Trophoblast cell (in vitro differentiated cells and primary cell): Measurements from ENCODE around the gene MAPK11.
"Not testable (repeated sequence)": the region's sequence is repeated elsewhere in the genome, so short reads cannot be mapped to it uniquely, and the experiment has no call there.

Experiments
- DNase-seq, 2 donors: peaks; one replicate each; pipeline ENCODE4 v3.0.0-alpha.2; 2016
- H2AFZ ChIP-seq: 2 replicates; pipeline ENCODE4 v1.6.1; 2013; ENCODE audit warnings: low read length, moderate library complexity, mild to moderate bottlenecking; ENCODE audit not compliant: insufficient read depth, poor library complexity
- H2AK5ac ChIP-seq: 2 replicates; pipeline ENCODE4 v1.6.1; 2013; ENCODE audit warnings: mild to moderate bottlenecking, low read length
- H2BK120ac ChIP-seq: 2 replicates; pipeline ENCODE4 v1.6.1; 2013; ENCODE audit warnings: low read length, mild to moderate bottlenecking, moderate library complexity; ENCODE audit not compliant: insufficient read depth, poor library complexity
- H2BK12ac ChIP-seq: 2 replicates; pipeline ENCODE4 v1.6.1; 2013; ENCODE audit warnings: mild to moderate bottlenecking, low read length, moderate library complexity
- H2BK5ac ChIP-seq: 2 replicates; pipeline ENCODE4 v1.6.1; 2013; ENCODE audit warnings: low read length, low read depth, moderate library complexity, mild to moderate bottlenecking; ENCODE audit not compliant: poor library complexity
- H3K14ac ChIP-seq: 2 replicates; pipeline ENCODE4 v1.6.1; 2013; ENCODE audit warnings: mild to moderate bottlenecking, low read length
- H3K18ac ChIP-seq: 2 replicates; pipeline ENCODE4 v1.6.1; 2013; ENCODE audit warnings: mild to moderate bottlenecking, low read length
- H3K23ac ChIP-seq: 2 replicates; pipeline ENCODE4 v1.6.1; 2013; ENCODE audit warnings: low read length
- H3K27ac ChIP-seq: 2 replicates; pipeline ENCODE4 v1.5.1; 2013; ENCODE audit warnings: low read depth, mild to moderate bottlenecking, inconsistent platforms, low read length, moderate library complexity
- H3K27me3 ChIP-seq: 2 replicates; pipeline ENCODE4 v1.6.1; 2013; ENCODE audit warnings: inconsistent platforms, mild to moderate bottlenecking, low read length, moderate library complexity; ENCODE audit not compliant: insufficient read depth
- H3K36me3 ChIP-seq, 2 experiments: 1 replicate in 1 of 2; 2 replicates in 1 of 2; pipeline ENCODE4 v1.6.1; 2013; ENCODE audit warnings: low read length in 2 of 2, mild to moderate bottlenecking in 2 of 2, moderate library complexity in 1 of 2; ENCODE audit not compliant: insufficient read depth in 2 of 2, control insufficient read depth in 1 of 2
- H3K4ac ChIP-seq: 2 replicates; pipeline ENCODE4 v1.6.1; 2013; ENCODE audit warnings: low read depth, mild to moderate bottlenecking, low read length, moderate library complexity
- H3K4me1 ChIP-seq, 2 experiments: 1 replicate in 1 of 2; 2 replicates in 1 of 2; pipeline ENCODE4 v1.6.1; 2013; ENCODE audit warnings: low read length in 2 of 2, mild to moderate bottlenecking in 2 of 2, moderate library complexity in 1 of 2; ENCODE audit not compliant: insufficient read depth in 2 of 2, control insufficient read depth in 1 of 2
- H3K4me2 ChIP-seq: 2 replicates; pipeline ENCODE4 v1.6.1; 2013; ENCODE audit warnings: inconsistent platforms, mild to moderate bottlenecking, low read length, moderate library complexity
- H3K4me3 ChIP-seq: 2 replicates; pipeline ENCODE4 v1.5.1; 2013; ENCODE audit warnings: mild to moderate bottlenecking, low read depth, low read length, inconsistent platforms
- H3K79me1 ChIP-seq: one replicate; pipeline ENCODE4 v1.6.1; 2013; ENCODE audit warnings: low read length
- H3K79me2 ChIP-seq: 2 replicates; pipeline ENCODE4 v1.6.1; 2013; ENCODE audit warnings: low read length, mild to moderate bottlenecking; ENCODE audit not compliant: control insufficient read depth, insufficient read depth, poor library complexity
- H3K9ac ChIP-seq: 2 replicates; pipeline ENCODE4 v1.6.1; 2013; ENCODE audit warnings: mild to moderate bottlenecking, low read length
- H3K9me3 ChIP-seq: 2 replicates; pipeline ENCODE4 v1.6.1; 2013; ENCODE audit warnings: low read depth, mild to moderate bottlenecking, control low read depth, inconsistent platforms, low read length; ENCODE audit not compliant: insufficient read depth
- H4K12ac ChIP-seq: 2 replicates; pipeline ENCODE4 v1.6.1; 2013; ENCODE audit warnings: low read depth, mild to moderate bottlenecking, low read length, moderate library complexity
- H4K8ac ChIP-seq: 2 replicates; pipeline ENCODE4 v1.6.1; 2013; ENCODE audit warnings: low read depth, mild to moderate bottlenecking, low read length, moderate library complexity
- H4K91ac ChIP-seq: one replicate; pipeline ENCODE4 v1.6.1; 2013; ENCODE audit warnings: low read depth, mild to moderate bottlenecking, low read length, moderate library complexity
- WGBS: extraction: QIAGEN DNeasy Blood & Tissue Kit; methylation state at CpG from one replicate; pipeline ENCODE4 v1.1.7; 2013; ENCODE audit warnings: missing lambda C conversion rate; ENCODE audit not compliant: insufficient read length, insufficient coverage; ENCODE audit errors: extremely low coverage; 5-methylcytosine and 5-hydroxymethylcytosine counted together

Gene MAPK11

DNA sequence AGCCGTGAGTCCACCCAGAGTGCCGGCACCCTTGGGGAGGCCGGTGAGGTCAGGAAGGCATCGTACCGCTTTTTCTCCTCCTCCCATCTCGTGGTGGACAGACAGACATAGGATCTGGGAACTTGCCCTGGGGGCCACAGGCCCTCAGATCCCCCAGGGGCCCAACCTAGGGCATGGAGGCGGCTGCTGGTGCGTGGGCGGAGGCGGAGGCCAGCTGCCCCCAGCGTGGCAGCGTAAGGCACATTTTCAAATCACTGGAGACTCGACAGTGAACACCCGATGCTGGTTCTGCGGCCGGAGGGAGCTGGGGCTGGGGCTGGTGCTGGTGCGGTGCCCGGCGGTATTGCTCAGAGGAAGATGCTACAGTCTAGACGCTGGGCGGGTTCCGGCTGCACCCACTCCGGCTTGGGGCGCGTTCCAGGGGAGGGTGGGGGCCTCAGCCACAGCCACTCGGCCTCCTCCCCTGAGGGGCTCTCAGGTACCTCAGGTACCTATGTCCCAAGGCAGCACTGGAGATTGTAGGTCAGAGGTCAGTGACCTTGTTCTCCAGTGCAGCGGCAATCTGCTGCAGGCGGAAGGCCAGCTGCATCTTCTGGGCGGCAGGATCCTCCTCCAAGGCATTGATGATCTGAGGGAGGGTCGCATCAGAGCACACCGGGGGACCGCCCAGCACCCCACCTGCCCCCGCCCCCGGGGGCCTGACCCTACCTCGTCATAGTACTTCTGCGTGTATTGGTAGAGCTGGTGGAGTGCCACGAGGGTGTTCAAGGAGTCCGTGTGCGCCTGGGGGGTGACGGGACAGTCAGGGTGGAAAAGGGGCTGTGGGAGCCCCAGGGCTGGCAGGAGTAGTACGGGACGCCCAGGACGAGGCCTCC, 5.2 kb upstream of the MAPK11 start:
- Histone ChIP-seq H3K36me3 (peaks cover 59 to 60% of the 10 kb centered on the region in 2 experiments), H3K9ac (no peak overlapping the region), H3K14ac (no peak overlapping the region), H2BK120ac (no peak overlapping the region), H4K8ac (no peak overlapping the region), H3K27me3 (peaks cover 15% of the 10 kb centered on the region), H3K4ac (no peak overlapping the region), H3K18ac (no peak overlapping the region), H3K79me1 (no peaks in the 10 kb centered on the region), H4K91ac (no peak overlapping the region), H3K27ac (no peak overlapping the region), H3K4me2 (no peak overlapping the region), H2BK5ac (no peak overlapping the region), H2BK12ac (no peak overlapping the region), H2AFZ (no peak overlapping the region), H3K4me3 (no peak overlapping the region), H3K23ac (no peak overlapping the region), H2AK5ac (no peak overlapping the region), H3K4me1 (peaks cover 10 to 20% of the 10 kb centered on the region in 2 experiments), H4K12ac (no peak overlapping the region), H3K79me2 (no peaks in the 10 kb centered on the region), H3K9me3 (peaks cover 5% of the 10 kb centered on the region)
- DNase-seq, result peak; percentile 83 to 93
- WGBS, result no CpG with 5 or more reads among the region's 43 CpGs

GRCh38 chr22:50274771-50275170, 4.6 kb upstream of the MAPK11 start:
- Histone ChIP-seq H4K8ac (no peak overlapping the region), H3K9me3 (peaks cover 7% of the 10 kb centered on the region), H3K4me2 (no peak overlapping the region), H3K79me2 (no peaks in the 10 kb centered on the region), H3K79me1 (no peaks in the 10 kb centered on the region), H3K18ac (no peak overlapping the region), H3K36me3 (peaks cover 53% of the 10 kb centered on the region in 2 experiments), H2BK120ac (no peak overlapping the region), H3K4ac (no peak overlapping the region), H2BK12ac (no peak overlapping the region), H3K9ac (no peak overlapping the region), H2BK5ac (no peak overlapping the region), H4K12ac (no peak overlapping the region), H3K4me1 (peaks cover 10 to 20% of the 10 kb centered on the region in 2 experiments), H2AFZ (no peak overlapping the region), H2AK5ac (no peak overlapping the region), H3K27ac (no peak overlapping the region), H3K23ac (no peak overlapping the region), H3K14ac (no peak overlapping the region), H4K91ac (no peak overlapping the region), H3K4me3 (no peak overlapping the region), H3K27me3 (peaks cover 20% of the 10 kb centered on the region)
- no CpG with 5 or more reads among the region's 7 CpGs for WGBS
- DNase-seq, result no peak

- no peak overlapping the region for H4K91ac ChIP-seq
- WGBS, result no CpG with 5 or more reads among the region's 7 CpGs
- H2BK120ac ChIP-seq, result no peak overlapping the region
- no peak overlapping the region for H3K4ac ChIP-seq
- no peak overlapping the region for H4K8ac ChIP-seq
- peaks cover 24% of the 10 kb centered on the region for H3K27me3 ChIP-seq
- H3K9me3 ChIP-seq, result peaks cover 7% of the 10 kb centered on the region
- no peak overlapping the region for H2AK5ac ChIP-seq
- H2AFZ ChIP-seq, result no peak overlapping the region
- H3K36me3 ChIP-seq, result peaks cover 48 to 49% of the 10 kb centered on the region in 2 experiments
- DNase-seq, result peak in 1 of 2 donors; percentile 66
- no peak overlapping the region for H3K23ac ChIP-seq
- H3K4me1 ChIP-seq, result peaks cover 10 to 20% of the 10 kb centered on the region in 2 experiments
- no peak overlapping the region for H3K27ac ChIP-seq
- no peak overlapping the region for H3K4me3 ChIP-seq
- H3K79me1 ChIP-seq, result no peaks in the 10 kb centered on the region
- H2BK12ac ChIP-seq, result no peak overlapping the region
- H3K14ac ChIP-seq, result no peak overlapping the region
- H3K18ac ChIP-seq, result no peak overlapping the region
- no peak overlapping the region for H3K4me2 ChIP-seq
- no peak overlapping the region for H3K9ac ChIP-seq
- no peak overlapping the region for H4K12ac ChIP-seq
- no peak overlapping the region for H2BK5ac ChIP-seq
- H3K79me2 ChIP-seq, result no peaks in the 10 kb centered on the region
Measured at GRCh38 chr22:50274311-50274710, 4.1 kb upstream of the MAPK11 start.

- Histone ChIP-seq H3K27me3 (peaks cover 29% of the 10 kb centered on the region), H3K36me3 (peaks cover 43% of the 10 kb centered on the region in 2 experiments), H3K4me1 (peaks cover 10 to 20% of the 10 kb centered on the region in 2 experiments)
- not testable (repeated sequence) for H3K4ac ChIP-seq, H3K23ac ChIP-seq, H2BK120ac ChIP-seq, H3K18ac ChIP-seq, H3K14ac ChIP-seq, H2BK5ac ChIP-seq, H4K91ac ChIP-seq, H2AFZ ChIP-seq, DNase-seq, H3K27ac ChIP-seq, H4K8ac ChIP-seq, H2BK12ac ChIP-seq, H3K9me3 ChIP-seq, H3K79me1 ChIP-seq, H2AK5ac ChIP-seq, H3K79me2 ChIP-seq, H3K4me3 ChIP-seq, H4K12ac ChIP-seq, H3K4me2 ChIP-seq, H3K9ac ChIP-seq
- no CpG with 5 or more reads among the region's 10 CpGs for WGBS
Measured at GRCh38 chr22:50273781-50274180, 3.6 kb upstream of the MAPK11 start.
